Adipocyte (in vitro differentiated cells): Measurements from ENCODE around the gene KCNG1.
"Not testable (repeated sequence)": the region's sequence is repeated elsewhere in the genome, so short reads cannot be mapped to it uniquely, and the experiment has no call there.

ENCODE experiments used
- DNase-seq: peaks from one replicate; pipeline ENCODE4 v3.0.0-alpha.2; 2015; ENCODE audit warnings: low read depth
- H3K27me3 ChIP-seq: replicated peaks from 2 replicates; pipeline ENCODE4 v1.7.0; 2013; ENCODE audit warnings: mild to moderate bottlenecking, low read length, moderate library complexity; ENCODE audit not compliant: control insufficient read depth, insufficient read depth
- H3K36me3 ChIP-seq: 2 replicates; pipeline ENCODE4 v1.7.0; 2013; ENCODE audit warnings: low read length, mild to moderate bottlenecking, moderate library complexity; ENCODE audit not compliant: control insufficient read depth, insufficient read depth, severe bottlenecking
- H3K4me1 ChIP-seq: 2 replicates; pipeline ENCODE4 v1.7.0; 2013; ENCODE audit warnings: mild to moderate bottlenecking, low read length, moderate library complexity; ENCODE audit not compliant: control insufficient read depth, insufficient read depth
- H3K4me3 ChIP-seq: 2 replicates; pipeline ENCODE4 v1.7.0; 2013; ENCODE audit warnings: mild to moderate bottlenecking, low read length, moderate library complexity
- H3K9ac ChIP-seq: 2 replicates; pipeline ENCODE4 v1.7.0; 2013; ENCODE audit warnings: mild to moderate bottlenecking, low read length, moderate library complexity
- H3K9me3 ChIP-seq: 2 replicates; pipeline ENCODE4 v1.7.0; 2013; ENCODE audit warnings: mild to moderate bottlenecking, low read length, moderate library complexity; ENCODE audit not compliant: control insufficient read depth

Gene KCNG1

GRCh38 chr20:50978533-50978932 lies 44.4 kb downstream of the KCNG1 start:
- not testable (repeated sequence) for H3K9me3 ChIP-seq, H3K27me3 ChIP-seq, H3K4me3 ChIP-seq, DNase-seq, H3K9ac ChIP-seq, H3K36me3 ChIP-seq
- H3K4me1 ChIP-seq: peaks cover 17% of the 10 kb centered on the region

- no peak overlapping the region for H3K4me3 ChIP-seq
- DNase-seq: no peak
- no peaks in the 10 kb centered on the region for H3K27me3 ChIP-seq
- no peaks in the 10 kb centered on the region for H3K9me3 ChIP-seq
- H3K36me3 ChIP-seq: no peaks in the 10 kb centered on the region
- H3K4me1 ChIP-seq: peaks cover 17% of the 10 kb centered on the region
- no peak overlapping the region for H3K9ac ChIP-seq
Measured at GRCh38 chr20:50977066-50978021, 45.6 kb downstream of the KCNG1 start.

- Histone ChIP-seq H3K4me1 (peaks cover 8% of the 10 kb centered on the region), H3K27me3 (no peaks in the 10 kb centered on the region), H3K9me3 (no peaks in the 10 kb centered on the region), H3K36me3 (no peaks in the 10 kb centered on the region), H3K9ac (no peak overlapping the region), H3K4me3 (no peak overlapping the region)
- DNase-seq: no peak
Measured at GRCh38 chr20:50975701-50976330, 47.1 kb downstream of the KCNG1 start.

GRCh38 chr20:50969912-50970311 lies 53.0 kb downstream of the KCNG1 start:
- DNase-seq: no peak
- Histone ChIP-seq H3K9ac (no peak overlapping the region), H3K36me3 (no peaks in the 10 kb centered on the region), H3K27me3 (peaks cover 5% of the 10 kb centered on the region), H3K4me1 (no peaks in the 10 kb centered on the region), H3K4me3 (no peak overlapping the region), H3K9me3 (no peaks in the 10 kb centered on the region)

- H3K9ac ChIP-seq: no peak overlapping the region
- H3K9me3 ChIP-seq: no peaks in the 10 kb centered on the region
- DNase-seq: no peak
- H3K27me3 ChIP-seq: peaks cover 5% of the 10 kb centered on the region
- H3K4me1 ChIP-seq: no peaks in the 10 kb centered on the region
- H3K4me3 ChIP-seq: no peak overlapping the region
- no peaks in the 10 kb centered on the region for H3K36me3 ChIP-seq
Measured at GRCh38 chr20:50969435-50969834, 53.5 kb downstream of the KCNG1 start.

- Histone ChIP-seq H3K36me3 (no peaks in the 10 kb centered on the region), H3K4me3 (no peak overlapping the region)
Measured at GRCh38 chr20:50968289-50968688, 54.6 kb downstream of the KCNG1 start.

GRCh38 chr20:50967586-50967985 lies 55.3 kb downstream of the KCNG1 start:
- peak; percentile 36 for DNase-seq
- H3K4me1 ChIP-seq: no peaks in the 10 kb centered on the region
- no peak overlapping the region for H3K9ac ChIP-seq
- H3K4me3 ChIP-seq: no peak overlapping the region
- H3K9me3 ChIP-seq: no peaks in the 10 kb centered on the region
- H3K27me3 ChIP-seq: peaks cover 5% of the 10 kb centered on the region
- no peaks in the 10 kb centered on the region for H3K36me3 ChIP-seq

More at GRCh38 chr20:50968289-50968688, 54.6 kb downstream of the KCNG1 start:
- peaks cover 5% of the 10 kb centered on the region for H3K27me3 ChIP-seq
- no peak for DNase-seq
- H3K9ac ChIP-seq: no peak overlapping the region
- H3K4me1 ChIP-seq: no peaks in the 10 kb centered on the region
- no peaks in the 10 kb centered on the region for H3K9me3 ChIP-seq

- no peak for DNase-seq
- H3K9me3 ChIP-seq: peaks cover 4% of the 10 kb centered on the region
- peaks cover 15% of the 10 kb centered on the region for H3K36me3 ChIP-seq
- H3K27me3 ChIP-seq: no peaks in the 10 kb centered on the region
- H3K4me1 ChIP-seq: peaks cover 37% of the 10 kb centered on the region
- peak overlapping the region; percentile 98 for H3K4me3 ChIP-seq
- peak overlapping the region; percentile 98 for H3K9ac ChIP-seq
Measured at GRCh38 chr20:50959543-50960126, 63.3 kb downstream of the KCNG1 start.

GRCh38 chr20:50958615-50959542 lies 64.0 kb downstream of the KCNG1 start, which contains the start of gene MOCS3:
Gene MOCS3 (plus strand): TSS chr20:50958818. CDS start chr20:50958843, 25 bp downstream.
- Histone ChIP-seq H3K4me1 (peaks cover 43% of the 10 kb centered on the region), H3K9ac (peak within 1 kb of the TSS; percentile 98)
- DNase-seq: peak; percentile 97

GRCh38 chr20:50957798-50958614 lies 64.9 kb downstream of the KCNG1 start, which contains the start of gene DPM1:
Gene DPM1 (minus strand): TSS chr20:50958532. CDS start chr20:50958523, 9 bp downstream.
- H3K4me3 ChIP-seq: peak within 1 kb of the TSS; percentile 98
- peak within 1 kb of the TSS; percentile 98 for H3K9ac ChIP-seq
- H3K4me1 ChIP-seq: peaks cover 43% of the 10 kb centered on the region
- H3K36me3 ChIP-seq: peaks cover 31% of the 10 kb centered on the region
- H3K9me3 ChIP-seq: peaks cover 4% of the 10 kb centered on the region
- H3K27me3 ChIP-seq: no peaks in the 10 kb centered on the region
- DNase-seq: peak; percentile 97

More at GRCh38 chr20:50958615-50959542, 64.0 kb downstream of the KCNG1 start, which contains the start of gene MOCS3:
- Histone ChIP-seq H3K36me3 (peaks cover 22% of the 10 kb centered on the region), H3K9me3 (peaks cover 4% of the 10 kb centered on the region), H3K4me3 (peak within 1 kb of the TSS; percentile 98), H3K27me3 (no peaks in the 10 kb centered on the region)
